Measurements from ENCODE around the gene SYCP2L. TPM values are rescaled to one million over a fixed set of nuclear protein-coding genes. Genes with fewer than 3 reads are reported as not detected.

Gene SYCP2L
- total and polyA plus RNA-seq, 2 of the 8 experiments (the other 6 are each of a cell fraction or from before 2014, with no cell fraction given): 1.7 to 4.2 TPM

DNA sequence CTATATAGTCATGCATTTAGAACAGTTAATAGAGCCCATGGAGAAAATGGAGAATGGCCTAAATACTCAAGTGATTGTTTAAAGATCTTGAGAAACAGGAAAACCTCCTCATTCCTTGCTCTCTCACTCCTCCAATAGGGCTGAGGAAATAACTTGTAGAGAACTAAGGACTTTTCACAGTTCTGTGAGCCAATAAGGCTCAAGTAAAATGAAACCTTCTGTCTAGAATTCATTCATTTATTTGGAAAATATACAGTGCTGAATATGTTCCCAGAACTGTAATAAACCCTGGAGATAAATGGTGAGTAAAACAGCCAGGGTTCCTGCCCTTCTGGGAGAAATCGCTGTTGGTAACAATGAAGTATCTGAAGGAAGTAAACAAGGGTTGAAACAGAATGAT lies 122.0 kb downstream of the SYCP2L start:
- H3K9ac ChIP-seq (replicated peaks in 1 of 4; ENCODE audit: extremely low read depth in 1 of 4, low read depth in 3 of 4, low read length in 3 of 4): no peak overlapping the region
- TF ChIP-seq CREB1 (IDR thresholded peaks at IDR 0.05): no peak
- TF ChIP-seq MAFK (IDR thresholded peaks at IDR 0.05; ENCODE audit: low read depth, low read length): no peak
- no peak for TF ChIP-seq CBX5 (IDR thresholded peaks at IDR 0.05; ENCODE audit: low read depth, low read length)
- TF ChIP-seq SP1 (IDR thresholded peaks at IDR 0.05; ENCODE audit: low read depth, low read length): no peak
- TF ChIP-seq SIN3A (conservative IDR thresholded peaks at IDR 0.05 in 1 of 2, IDR thresholded peaks at IDR 0.05 in 1 of 2; ENCODE audit: low read depth in 1 of 2, low read length in 2 of 2): no peak
- no peak for TF ChIP-seq TBP (IDR thresholded peaks at IDR 0.05; ENCODE audit: low read depth, low read length)
- no peak for TF ChIP-seq CTBP2 (IDR thresholded peaks at IDR 0.05; ENCODE audit: borderline replicate concordance, insufficient read depth, insufficient read length, low read length)
- no peak for TF ChIP-seq RFX5 (IDR thresholded peaks at IDR 0.05; ENCODE audit: borderline replicate concordance, low read depth, low read length)
- TF ChIP-seq, protein P1, sequence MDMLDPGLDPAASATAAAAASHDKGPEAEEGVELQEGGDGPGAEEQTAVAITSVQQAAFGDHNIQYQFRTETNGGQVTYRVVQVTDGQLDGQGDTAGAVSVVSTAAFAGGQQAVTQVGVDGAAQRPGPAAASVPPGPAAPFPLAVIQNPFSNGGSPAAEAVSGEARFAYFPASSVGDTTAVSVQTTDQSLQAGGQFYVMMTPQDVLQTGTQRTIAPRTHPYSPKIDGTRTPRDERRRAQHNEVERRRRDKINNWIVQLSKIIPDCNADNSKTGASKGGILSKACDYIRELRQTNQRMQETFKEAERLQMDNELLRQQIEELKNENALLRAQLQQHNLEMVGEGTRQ (IDR thresholded peaks at IDR 0.05; ENCODE audit: low read length): no peak
- no peak for TF ChIP-seq ZNF274 (IDR thresholded peaks at IDR 0.05; ENCODE audit: borderline replicate concordance, extremely low read depth, low read length)
- TF ChIP-seq, protein P2, sequence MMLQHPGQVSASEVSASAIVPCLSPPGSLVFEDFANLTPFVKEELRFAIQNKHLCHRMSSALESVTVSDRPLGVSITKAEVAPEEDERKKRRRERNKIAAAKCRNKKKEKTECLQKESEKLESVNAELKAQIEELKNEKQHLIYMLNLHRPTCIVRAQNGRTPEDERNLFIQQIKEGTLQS (IDR thresholded peaks at IDR 0.05; ENCODE audit: insufficient read depth, low read depth, low read length): no peak
- no peak for TF ChIP-seq BACH1 (IDR thresholded peaks at IDR 0.05; ENCODE audit: low read length)

More for the DNA sequence above, 122.0 kb downstream of the SYCP2L start:
- ChIA-PET POLR2A (ENCODE audit: partially characterized antibody) (interaction anchor here (1.3 to 1.6 kb wide), 2 partner anchors 18 to 78 kb away, joined by 3 read pairs; no protein-coding TSS in a partner anchor), CTCF (ENCODE audit: partially characterized antibody) (interaction anchor here (1.0 to 1.3 kb wide), 2 partner anchors 54 to 57 kb away, joined by 4 to 7 read pairs; no protein-coding TSS in a partner anchor)
- Histone ChIP-seq H2BK15ac (ENCODE audit: low read length) (no peak overlapping the region), H3K27ac (ENCODE audit: low read depth, low read length) (no peak overlapping the region), H3K56ac (replicated peaks; ENCODE audit: insufficient read length, low read depth, low read length) (no peak overlapping the region), H2AK5ac (ENCODE audit: low read depth, low read length) (no peak overlapping the region), H3K18ac (ENCODE audit: extremely low read depth, low read length) (no peak overlapping the region), H3K14ac (ENCODE audit: insufficient read length) (no peak overlapping the region), H3K27me3 (replicated peaks in 1 of 4; ENCODE audit: control insufficient read depth in 3 of 4, extremely low read depth in 1 of 4, insufficient read depth in 3 of 4, low read length in 3 of 4) (no peaks in the 10 kb centered on the region), H3K23me2 (ENCODE audit: low read depth, low read length) (no peaks in the 10 kb centered on the region), H2AFZ (ENCODE audit: low read length) (no peak overlapping the region), H2BK20ac (ENCODE audit: low read length) (no peak overlapping the region), H2BK12ac (ENCODE audit: low read depth, low read length) (no peak overlapping the region), H3K36me3 (ENCODE audit: control insufficient read depth in 2 of 4, insufficient read depth in 4 of 4, low read length in 3 of 4) (no peaks in the 10 kb centered on the region), H2BK5ac (ENCODE audit: low read depth, low read length) (no peak overlapping the region), H3K4me1 (replicated peaks in 1 of 4; ENCODE audit: control insufficient read depth in 3 of 4, insufficient read depth in 4 of 4, low read length in 3 of 4) (peaks cover 0 to 11% (median under 1%) of the 10 kb centered on the region in 4 experiments; a peak in 5 of 7 replicates), H3K79me1 (ENCODE audit: low read depth, low read length) (no peaks in the 10 kb centered on the region), H4K8ac (ENCODE audit: extremely low read depth, insufficient read depth, low read length) (no peak overlapping the region), H4K91ac (replicated peaks; ENCODE audit: insufficient read length, low read length) (no peak overlapping the region), H4K5ac (ENCODE audit: insufficient read length, low read depth, low read length) (no peak overlapping the region), H3K79me2 (ENCODE audit: control insufficient read depth in 1 of 2, insufficient read depth in 2 of 2, low read length in 2 of 2) (no peaks in the 10 kb centered on the region), H3K4ac (replicated peaks; ENCODE audit: insufficient read length, low read depth, low read length) (no peak overlapping the region), H4K20me1 (replicated peaks in 1 of 2; ENCODE audit: control insufficient read depth in 1 of 2, insufficient read depth in 2 of 2, low read length in 2 of 2) (no peaks in the 10 kb centered on the region), H2BK120ac (replicated peaks; ENCODE audit: low read depth, low read length) (no peak overlapping the region), H3K9me3 (ENCODE audit: insufficient read depth in 2 of 2, low read depth in 1 of 2, low read length in 1 of 2) (no peaks in the 10 kb centered on the region), H3K23ac (ENCODE audit: insufficient read length) (no peak overlapping the region), H3K4me2 (ENCODE audit: insufficient read depth in 1 of 2, low read depth in 2 of 2, low read length in 2 of 2) (no peak overlapping the region), H3K4me3 (ENCODE audit: extremely low read depth in 1 of 4, insufficient read depth in 2 of 4, low read depth in 3 of 4, low read length in 4 of 4) (no peak overlapping the region)
- WGBS, 2 experiments (ENCODE audit: extremely low coverage in 1 of 2, insufficient coverage in 1 of 2, insufficient read length in 1 of 2, insufficient replicate concordance in 2 of 2, low coverage in 1 of 2, low lambda C conversion rate in 2 of 2, missing lambda C conversion rate in 1 of 2): 100% methylated on average over 1 of the region's 1 CpG; no CpG with 5 or more reads in 1 of the 2 experiments
- FAIRE-seq: no peak
- no peak for DNase-seq (ENCODE audit: low read depth in 1 of 2, low spot score in 2 of 2)
